ENCODE results near the gene DGKH.
"Not testable (repeated sequence)": the region's sequence is repeated elsewhere in the genome, so short reads cannot be mapped to it uniquely, and the experiment has no call there.

The DGKH gene

DNA sequence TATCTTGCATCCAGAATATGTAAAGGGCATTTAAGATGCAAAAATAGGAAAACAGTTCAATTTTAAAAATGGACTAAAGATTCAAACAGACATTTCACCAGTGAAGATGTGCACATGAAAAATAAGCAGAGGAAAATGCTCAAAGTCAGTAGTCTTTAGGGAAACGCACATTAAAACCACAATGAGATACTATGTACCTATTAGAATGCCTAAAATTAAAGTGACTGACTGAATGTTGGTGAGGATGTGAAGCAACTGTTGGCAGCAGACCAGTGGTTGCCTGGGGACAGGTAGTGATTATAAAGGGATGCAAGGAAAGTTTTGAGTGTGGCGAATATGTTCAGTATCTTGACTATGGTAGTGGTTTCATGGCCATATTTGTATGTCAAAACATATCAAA lies 75.2 kb downstream of the DGKH start:
- TF ChIP-seq, protein P1, sequence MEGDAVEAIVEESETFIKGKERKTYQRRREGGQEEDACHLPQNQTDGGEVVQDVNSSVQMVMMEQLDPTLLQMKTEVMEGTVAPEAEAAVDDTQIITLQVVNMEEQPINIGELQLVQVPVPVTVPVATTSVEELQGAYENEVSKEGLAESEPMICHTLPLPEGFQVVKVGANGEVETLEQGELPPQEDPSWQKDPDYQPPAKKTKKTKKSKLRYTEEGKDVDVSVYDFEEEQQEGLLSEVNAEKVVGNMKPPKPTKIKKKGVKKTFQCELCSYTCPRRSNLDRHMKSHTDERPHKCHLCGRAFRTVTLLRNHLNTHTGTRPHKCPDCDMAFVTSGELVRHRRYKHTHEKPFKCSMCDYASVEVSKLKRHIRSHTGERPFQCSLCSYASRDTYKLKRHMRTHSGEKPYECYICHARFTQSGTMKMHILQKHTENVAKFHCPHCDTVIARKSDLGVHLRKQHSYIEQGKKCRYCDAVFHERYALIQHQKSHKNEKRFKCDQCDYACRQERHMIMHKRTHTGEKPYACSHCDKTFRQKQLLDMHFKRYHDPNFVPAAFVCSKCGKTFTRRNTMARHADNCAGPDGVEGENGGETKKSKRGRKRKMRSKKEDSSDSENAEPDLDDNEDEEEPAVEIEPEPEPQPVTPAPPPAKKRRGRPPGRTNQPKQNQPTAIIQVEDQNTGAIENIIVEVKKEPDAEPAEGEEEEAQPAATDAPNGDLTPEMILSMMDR (IDR thresholded peaks at IDR 0.05; ENCODE audit: insufficient read depth, missing control alignments) = no peak
- DNase-seq (ENCODE audit: insufficient read length, low spot score) (no peak), FAIRE-seq (no peak)

- DNase-seq (ENCODE audit: insufficient read length, low spot score) (no peak), FAIRE-seq (no peak)
- TF ChIP-seq, protein P1 (IDR thresholded peaks at IDR 0.05; ENCODE audit: insufficient read depth, missing control alignments) = no peak
These were observed 76.6 kb downstream of the DGKH start for GRCh38 chr13:42125046-42125445.

GRCh38 chr13:42127047-42127446 lies 78.6 kb downstream of the DGKH start:
- FAIRE-seq (no peak), DNase-seq (ENCODE audit: insufficient read length, low spot score) (no peak)
- TF ChIP-seq, protein P1 (IDR thresholded peaks at IDR 0.05; ENCODE audit: insufficient read depth, missing control alignments) = no peak

- TF ChIP-seq, protein P1 (IDR thresholded peaks at IDR 0.05; ENCODE audit: insufficient read depth, missing control alignments) = no peak
- DNase-seq (ENCODE audit: insufficient read length, low spot score) (no peak), FAIRE-seq (no peak)
These were observed 80.6 kb downstream of the DGKH start for GRCh38 chr13:42129033-42129432.

GRCh38 chr13:42136518-42136917 lies 88.1 kb downstream of the DGKH start:
- no peak for FAIRE-seq
- TF ChIP-seq, protein P1 (IDR thresholded peaks at IDR 0.05; ENCODE audit: insufficient read depth, missing control alignments) = no peak

GRCh38 chr13:42137856-42138537 lies 89.5 kb downstream of the DGKH start:
- TF ChIP-seq, protein P1 (IDR thresholded peaks at IDR 0.05; ENCODE audit: insufficient read depth, missing control alignments) = no peak
- FAIRE-seq (no peak), DNase-seq (ENCODE audit: insufficient read length, low spot score) (no peak)

More at GRCh38 chr13:42136518-42136917, 88.1 kb downstream of the DGKH start:
- DNase-seq (ENCODE audit: insufficient read length, low spot score) = no peak

DNA sequence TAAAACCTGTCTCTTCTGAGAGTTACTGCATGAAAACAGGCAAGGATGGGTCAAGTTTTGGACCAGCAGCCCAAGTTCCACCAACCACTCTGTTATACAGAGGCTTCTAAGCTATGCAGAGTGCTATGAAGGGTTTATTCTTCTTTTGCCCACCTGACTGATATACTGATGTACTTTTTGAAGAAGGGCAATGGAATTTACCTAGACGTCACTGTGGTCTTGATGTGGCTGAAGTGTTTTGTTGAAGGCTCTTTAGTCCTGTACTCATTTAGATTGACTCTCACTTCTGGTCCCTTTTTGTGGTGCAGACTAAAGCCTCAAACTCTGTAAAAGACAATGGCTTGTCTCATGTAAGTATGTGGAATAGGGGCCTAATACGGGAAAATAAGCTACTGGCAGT lies 92.0 kb downstream of the DGKH start:
- no peak for FAIRE-seq
- TF ChIP-seq, protein P1 (IDR thresholded peaks at IDR 0.05; ENCODE audit: insufficient read depth, missing control alignments) = no peak
- DNase-seq (ENCODE audit: insufficient read length, low spot score) = no peak

DNA sequence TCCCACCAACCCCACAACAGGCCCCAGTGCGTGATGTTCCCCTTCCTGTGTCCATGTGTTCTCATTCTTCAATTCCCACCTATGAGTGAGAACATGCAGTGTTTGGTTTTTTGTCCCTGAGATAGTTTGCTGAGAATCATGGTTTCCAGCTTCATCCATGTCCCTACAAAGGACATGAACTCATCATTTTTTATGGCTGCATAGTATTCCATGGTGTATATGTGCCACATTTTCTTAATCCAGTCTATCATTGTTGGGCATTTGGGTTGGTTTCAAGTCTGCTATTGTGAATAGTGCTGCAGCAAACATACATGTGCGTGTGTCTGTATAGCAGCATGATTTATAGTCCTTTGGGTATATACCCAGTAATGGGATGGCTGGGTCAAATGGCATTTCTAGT lies 92.6 kb downstream of the DGKH start:
- DNase-seq (ENCODE audit: insufficient read length, low spot score); FAIRE-seq: not testable (repeated sequence)

Measured in D721Med (cell line).